ENCODE measurements around the gene C1QL2. TPM values are rescaled to one million over a fixed set of nuclear protein-coding genes. Genes with fewer than 3 reads are reported as not detected.

Gene C1QL2
- total RNA-seq (not detected), polyA plus RNA-seq (not detected)
- long read RNA-seq, donor 1, result 0 reads
- long read RNA-seq, donor 2, result 0 reads
- long read RNA-seq, donor 3, result 0 reads
- long read RNA-seq, donor 4, result 0 reads
- long read RNA-seq, donor 5, result 0 reads
- long read RNA-seq, donor 6, result 0 reads
- long read RNA-seq, donor 7, result 0 reads
- long read RNA-seq, donor 8, result 0 reads
- long read RNA-seq, donor 9, result 0 reads
- long read RNA-seq, donor 10, result 0 reads

- H3K27me3 ChIP-seq, result peaks cover 26 to 96% (median 64%) of the 10 kb centered on the region in 3 donors
These were observed at the start of gene C1QL2 for GRCh38 chr2:119158563-119159347. Gene C1QL2, minus strand, starts transcription at chr2:119158751. Its CDS starts 482 bp downstream, at chr2:119158269.

GRCh38 chr2:119207447-119207846, 48.9 kb upstream of the C1QL2 start:
- no peaks in the 10 kb centered on the region for H3K9me3 ChIP-seq
- TF ChIP-seq POLR2A (IDR thresholded peaks at IDR 0.05) (no peak), POLR2AphosphoS5 (IDR thresholded peaks at IDR 0.05) (no peak), CTCF (IDR thresholded peaks at IDR 0.05) (no peak), EP300 (IDR thresholded peaks at IDR 0.05) (no peak)
- H3K4me3 ChIP-seq, result no peak overlapping the region
- H3K4me1 ChIP-seq, result no peaks in the 10 kb centered on the region
- no peaks in the 10 kb centered on the region for H3K27me3 ChIP-seq
- 59 to 88% (median 71%) methylated on average over 2 of the region's 2 CpGs for WGBS, 5 donors
- H3K36me3 ChIP-seq, result no peaks in the 10 kb centered on the region
- no peak for DNase-seq
- no peak overlapping the region for H3K27ac ChIP-seq
- intact Hi-C loops (cut with DNase I; ENCODE audit: low total_unique reads), result no loop called here

More at GRCh38 chr2:119158563-119159347, at the start of gene C1QL2:
- H3K4me3 ChIP-seq, result no peak within 1 kb of the TSS
- no peaks in the 10 kb centered on the region for H3K9me3 ChIP-seq
- no peak for TF ChIP-seq POLR2AphosphoS5 (IDR thresholded peaks at IDR 0.05)
- no peak for TF ChIP-seq CTCF (IDR thresholded peaks at IDR 0.05)
- no peak for TF ChIP-seq POLR2A (IDR thresholded peaks at IDR 0.05)
- TF ChIP-seq EP300 (IDR thresholded peaks at IDR 0.05), result no peak
- peaks cover 0 to 32% (median 17%) of the 10 kb centered on the region in 4 donors for H3K4me1 ChIP-seq
- intact Hi-C loops (cut with DNase I; ENCODE audit: low total_unique reads), result no loop called here
- no peak within 1 kb of the TSS for H3K27ac ChIP-seq
- whole genome bisulfite sequencing, 5 donors, result 4 to 10% (median 4%) methylated on average over 21 to 71 of the region's 71 CpGs
- H3K36me3 ChIP-seq, result no peaks in the 10 kb centered on the region
- DNase-seq, result peak in 1 of 2 donors; percentile 47

GRCh38 chr2:119206201-119206600, 47.6 kb upstream of the C1QL2 start:
- intact Hi-C loops (cut with DNase I; ENCODE audit: low total_unique reads), result no loop called here
- H3K27me3 ChIP-seq, result peaks cover 0 to 2% (median 0%) of the 10 kb centered on the region in 3 donors
- no peaks in the 10 kb centered on the region for H3K36me3 ChIP-seq
- no peaks in the 10 kb centered on the region for H3K4me1 ChIP-seq
- H3K9me3 ChIP-seq, result no peaks in the 10 kb centered on the region
- H3K27ac ChIP-seq, result no peak overlapping the region
- TF ChIP-seq CTCF (IDR thresholded peaks at IDR 0.05), result no peak
- TF ChIP-seq EP300 (IDR thresholded peaks at IDR 0.05), result no peak
- no peak for TF ChIP-seq POLR2AphosphoS5 (IDR thresholded peaks at IDR 0.05)
- no peak for TF ChIP-seq POLR2A (IDR thresholded peaks at IDR 0.05)
- H3K4me3 ChIP-seq, result no peak overlapping the region
- 50 to 76% (median 54%) methylated on average over 2 of the region's 2 CpGs for WGBS, 5 donors
- DNase-seq, result no peak

GRCh38 chr2:119205001-119205706, 46.6 kb upstream of the C1QL2 start:
- Histone ChIP-seq H3K9me3 (no peaks in the 10 kb centered on the region), H3K36me3 (no peaks in the 10 kb centered on the region), H3K27me3 (peaks cover 0 to 4% (median 0%) of the 10 kb centered on the region in 3 donors), H3K27ac (no peak overlapping the region), H3K4me3 (no peak overlapping the region), H3K4me1 (no peaks in the 10 kb centered on the region)
- intact Hi-C loops (cut with DNase I; ENCODE audit: low total_unique reads), result no loop called here
- DNase-seq, result no peak
- WGBS, 5 donors, result 82 to 87% (median 84%) methylated on average over 13 of the region's 13 CpGs
- no peak for TF ChIP-seq POLR2A (IDR thresholded peaks at IDR 0.05)
- no peak for TF ChIP-seq EP300 (IDR thresholded peaks at IDR 0.05)
- no peak for TF ChIP-seq CTCF (IDR thresholded peaks at IDR 0.05)
- TF ChIP-seq POLR2AphosphoS5 (IDR thresholded peaks at IDR 0.05), result no peak
